ENCODE results near the gene PARD6B. TPM values are rescaled to one million over a fixed set of nuclear protein-coding genes. Genes with fewer than 3 reads are reported as not detected.
"Not testable (repeated sequence)": the region's sequence is repeated elsewhere in the genome, so short reads cannot be mapped to it uniquely, and the experiment has no call there.

Gene PARD6B
- total RNA-seq, 2 donors from 2014 or later = 4.3 to 5.0 TPM

- no peaks in the 10 kb centered on the region for H3K4me1 Mint-ChIP-seq (ENCODE audit: low read depth)
- H3K9me3 Mint-ChIP-seq = no peaks in the 10 kb centered on the region
- H3K27me3 Mint-ChIP-seq (ENCODE audit: low read depth) = peaks cover 47% of the 10 kb centered on the region
- ATAC-seq (replicated peaks in 1 of 2) (no peak), DNase-seq (no peak)
- H3K27ac Mint-ChIP-seq = no peak overlapping the region
- H3K36me3 Mint-ChIP-seq (ENCODE audit: insufficient read depth in 2 of 2) = no peaks in the 10 kb centered on the region
- no peak overlapping the region for H3K4me3 Mint-ChIP-seq
These were observed 20.1 kb upstream of the PARD6B start for GRCh38 chr20:50711113-50711825.

- Mint-ChIP-seq H3K36me3 (ENCODE audit: insufficient read depth in 2 of 2) (no peaks in the 10 kb centered on the region), H3K27ac (no peak overlapping the region)
- no peak for ATAC-seq (replicated peaks in 1 of 2)
These were observed 18.4 kb upstream of the PARD6B start for GRCh38 chr20:50712771-50713656.

DNA sequence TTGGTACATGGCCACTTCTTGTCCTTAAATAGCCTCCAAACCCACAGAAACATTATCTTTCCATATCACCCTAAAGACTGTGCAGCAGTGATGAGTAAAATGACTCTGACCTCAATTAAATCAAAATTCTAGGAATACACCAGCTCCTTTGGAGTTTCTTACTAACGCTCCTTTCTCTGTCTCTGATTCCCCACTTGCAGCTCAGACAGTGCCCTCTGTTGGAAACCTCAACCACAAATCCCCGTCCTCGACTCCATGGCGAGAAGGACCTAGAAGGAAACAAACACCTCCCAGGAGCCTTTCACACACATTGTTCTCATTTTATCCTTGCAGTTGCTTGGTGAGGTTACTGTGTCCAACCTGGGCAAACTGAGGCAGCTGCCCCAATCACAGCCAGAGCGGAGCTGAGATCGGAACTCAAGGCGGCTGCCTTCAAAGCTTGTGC, 17.7 kb upstream of the PARD6B start:
- H3K27me3 Mint-ChIP-seq (ENCODE audit: low read depth) = peaks cover 34% of the 10 kb centered on the region

More at GRCh38 chr20:50712771-50713656, 18.4 kb upstream of the PARD6B start:
- H3K27me3 Mint-ChIP-seq (ENCODE audit: low read depth) = peaks cover 34% of the 10 kb centered on the region
- no peak overlapping the region for H3K4me3 Mint-ChIP-seq
- H3K9me3 Mint-ChIP-seq = no peaks in the 10 kb centered on the region
- DNase-seq = no peak
- H3K4me1 Mint-ChIP-seq (ENCODE audit: low read depth) = no peaks in the 10 kb centered on the region

DNA sequence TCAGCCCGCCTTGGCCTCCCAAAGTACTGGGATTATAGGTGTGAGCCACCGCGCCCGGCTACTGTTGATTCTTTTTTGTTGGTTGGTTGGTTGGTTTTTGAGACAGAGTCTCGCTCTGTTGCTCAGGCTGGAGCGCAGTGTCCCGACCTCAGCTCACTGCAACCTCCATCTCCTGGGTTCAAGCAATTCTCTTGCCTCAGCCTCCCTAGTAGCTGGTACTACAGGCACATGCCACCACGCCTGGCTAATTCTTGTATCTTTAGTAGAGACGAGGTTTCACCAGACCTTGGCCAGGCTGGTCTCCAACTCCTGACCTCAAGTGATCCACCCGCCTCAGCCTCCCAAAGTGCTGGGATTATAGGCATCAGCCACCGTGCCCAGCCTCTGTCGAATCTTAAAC, 17.0 kb upstream of the PARD6B start:
- not testable (repeated sequence) for ATAC-seq (replicated peaks in 1 of 2); H3K4me1 Mint-ChIP-seq (ENCODE audit: low read depth)

More for the DNA sequence above, 17.7 kb upstream of the PARD6B start:
- no peak for ATAC-seq (replicated peaks in 1 of 2)
- no peak for DNase-seq
- Mint-ChIP-seq H3K4me3 (no peak overlapping the region), H3K4me1 (ENCODE audit: low read depth) (no peaks in the 10 kb centered on the region), H3K36me3 (ENCODE audit: insufficient read depth in 2 of 2) (no peaks in the 10 kb centered on the region), H3K27ac (no peak overlapping the region), H3K9me3 (no peaks in the 10 kb centered on the region)

DNA sequence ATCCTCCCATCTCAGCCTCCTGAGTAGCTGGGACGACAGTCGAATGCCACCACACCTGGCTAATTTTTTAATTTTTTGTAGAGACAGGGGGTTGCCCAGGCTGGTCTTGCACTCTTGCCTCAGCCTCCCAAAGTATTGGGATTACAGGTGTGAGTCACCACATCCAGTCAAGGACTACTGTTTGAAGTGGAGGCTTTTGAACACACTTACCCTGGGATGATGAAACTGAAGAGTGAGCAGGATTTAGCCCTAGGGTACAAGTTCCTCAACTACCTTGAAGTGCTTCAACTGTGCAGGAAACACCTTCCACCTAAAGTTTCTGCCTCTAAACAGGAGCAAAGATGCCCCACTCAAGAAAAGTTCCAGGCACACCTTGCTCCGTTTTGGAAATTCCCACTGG, 15.7 kb upstream of the PARD6B start:
- Mint-ChIP-seq H3K4me1 (ENCODE audit: low read depth) (no peaks in the 10 kb centered on the region), H3K36me3 (ENCODE audit: insufficient read depth in 2 of 2) (no peaks in the 10 kb centered on the region), H3K27me3 (ENCODE audit: low read depth) (peaks cover 31% of the 10 kb centered on the region), H3K27ac (no peak overlapping the region), H3K9me3 (no peaks in the 10 kb centered on the region), H3K4me3 (no peak overlapping the region)
- no peak for DNase-seq
- ATAC-seq (replicated peaks in 1 of 2) = no peak

More for the DNA sequence above, 17.0 kb upstream of the PARD6B start:
- H3K9me3 Mint-ChIP-seq; H3K27ac Mint-ChIP-seq; H3K36me3 Mint-ChIP-seq (ENCODE audit: insufficient read depth in 2 of 2); H3K4me3 Mint-ChIP-seq; DNase-seq: not testable (repeated sequence)
- H3K27me3 Mint-ChIP-seq (ENCODE audit: low read depth) = peaks cover 34% of the 10 kb centered on the region

- Mint-ChIP-seq H3K4me1 (ENCODE audit: low read depth) (no peaks in the 10 kb centered on the region), H3K4me3 (no peak overlapping the region), H3K27ac (no peak overlapping the region), H3K36me3 (ENCODE audit: insufficient read depth in 2 of 2) (no peaks in the 10 kb centered on the region), H3K9me3 (no peaks in the 10 kb centered on the region), H3K27me3 (ENCODE audit: low read depth) (peaks cover 23% of the 10 kb centered on the region)
- ATAC-seq (replicated peaks in 1 of 2) = no peak
- no peak for DNase-seq
These were observed 14.9 kb upstream of the PARD6B start for GRCh38 chr20:50716518-50716917.

DNA sequence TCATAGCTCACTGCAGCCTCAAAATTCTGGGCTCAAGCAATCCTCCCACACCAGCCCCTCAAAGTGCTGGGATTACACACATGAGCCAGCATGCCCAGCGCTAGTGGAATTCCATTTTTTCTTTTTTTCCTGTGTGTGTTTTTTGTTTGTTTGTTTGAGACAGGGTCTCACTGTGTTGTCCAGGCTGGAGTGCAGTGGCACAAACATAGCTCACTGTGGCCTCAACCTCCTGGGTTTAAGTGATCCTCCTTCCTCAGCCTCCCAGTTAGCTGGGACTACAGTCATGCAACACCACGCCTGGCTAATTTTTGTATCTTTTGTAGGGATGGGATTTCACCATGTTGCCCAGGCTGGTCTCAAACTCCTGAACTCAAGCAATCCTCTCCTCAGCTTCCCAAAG, 14.1 kb upstream of the PARD6B start:
- ATAC-seq (replicated peaks in 1 of 2) (no peak), DNase-seq (no peak)
- Mint-ChIP-seq H3K4me3 (no peak overlapping the region), H3K9me3 (no peaks in the 10 kb centered on the region), H3K27ac (no peak overlapping the region), H3K4me1 (ENCODE audit: low read depth) (no peaks in the 10 kb centered on the region), H3K27me3 (ENCODE audit: low read depth) (peaks cover 18% of the 10 kb centered on the region), H3K36me3 (ENCODE audit: insufficient read depth in 2 of 2) (no peaks in the 10 kb centered on the region)

- no peaks in the 10 kb centered on the region for H3K36me3 Mint-ChIP-seq (ENCODE audit: insufficient read depth in 2 of 2)
- ATAC-seq (replicated peaks in 1 of 2) = no peak
These were observed 13.2 kb upstream of the PARD6B start for GRCh38 chr20:50717974-50718761.

DNA sequence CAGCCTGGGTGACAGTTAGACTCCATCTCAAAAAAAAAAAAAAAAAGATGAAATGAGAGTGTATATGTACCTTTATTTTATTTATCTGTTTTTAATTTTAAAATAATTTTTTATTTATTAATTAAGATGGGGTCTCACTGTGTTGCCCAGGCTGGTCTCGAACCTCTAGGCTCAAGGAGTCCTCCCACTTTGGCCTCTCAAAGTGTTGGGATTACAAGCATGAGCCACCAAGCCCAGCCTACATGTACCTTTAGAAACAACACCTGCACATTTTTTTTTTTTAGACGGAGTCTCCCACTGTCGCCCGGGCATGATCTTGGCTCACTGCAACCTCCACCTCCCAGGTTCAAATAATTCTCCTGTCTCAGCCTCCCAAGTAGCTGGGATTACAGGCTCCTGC, 12.1 kb upstream of the PARD6B start:
- Mint-ChIP-seq H3K4me1 (ENCODE audit: low read depth) (no peaks in the 10 kb centered on the region), H3K36me3 (ENCODE audit: insufficient read depth in 2 of 2) (no peaks in the 10 kb centered on the region), H3K27ac (no peak overlapping the region), H3K4me3 (no peak overlapping the region), H3K27me3 (ENCODE audit: low read depth) (no peaks in the 10 kb centered on the region), H3K9me3 (no peaks in the 10 kb centered on the region)
- DNase-seq = no peak
- no peak for ATAC-seq (replicated peaks in 1 of 2)

More at GRCh38 chr20:50717974-50718761, 13.2 kb upstream of the PARD6B start:
- Mint-ChIP-seq H3K27me3 (ENCODE audit: low read depth) (peaks cover 9% of the 10 kb centered on the region), H3K27ac (no peak overlapping the region), H3K4me1 (ENCODE audit: low read depth) (no peaks in the 10 kb centered on the region), H3K9me3 (no peaks in the 10 kb centered on the region), H3K4me3 (no peak overlapping the region)
- no peak for DNase-seq

GRCh38 chr20:50720026-50720425, 11.4 kb upstream of the PARD6B start:
- Mint-ChIP-seq H3K4me3 (no peak overlapping the region), H3K27me3 (ENCODE audit: low read depth) (no peaks in the 10 kb centered on the region), H3K4me1 (ENCODE audit: low read depth) (no peaks in the 10 kb centered on the region), H3K36me3 (ENCODE audit: insufficient read depth in 2 of 2) (no peaks in the 10 kb centered on the region), H3K9me3 (no peaks in the 10 kb centered on the region), H3K27ac (no peak overlapping the region)
- DNase-seq = no peak
- ATAC-seq (replicated peaks in 1 of 2) = no peak

DNA sequence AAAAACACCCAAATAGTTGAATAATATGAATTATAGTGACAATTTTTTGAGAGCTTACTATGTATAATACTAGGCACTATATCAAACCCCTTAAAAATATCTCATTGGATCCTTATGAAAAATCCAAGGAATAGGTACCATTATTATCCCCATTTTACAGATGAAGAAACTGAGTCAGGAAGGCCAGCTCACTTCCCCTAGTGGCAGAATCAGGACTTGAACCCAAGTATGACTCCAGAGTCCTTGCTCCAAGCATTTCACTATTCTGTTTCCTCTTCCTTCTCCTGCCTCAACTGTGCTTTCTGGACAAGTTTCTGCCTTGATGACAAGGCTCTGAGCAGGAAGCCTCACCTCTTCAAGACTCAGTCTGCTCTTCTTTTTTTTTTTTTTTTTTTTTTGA, 10.8 kb upstream of the PARD6B start:
- H3K27me3 Mint-ChIP-seq (ENCODE audit: low read depth) = no peaks in the 10 kb centered on the region
- H3K27ac Mint-ChIP-seq = no peak overlapping the region
- ATAC-seq (replicated peaks in 1 of 2) (no peak), DNase-seq (no peak)
- H3K4me1 Mint-ChIP-seq (ENCODE audit: low read depth) = no peaks in the 10 kb centered on the region
- H3K9me3 Mint-ChIP-seq = no peaks in the 10 kb centered on the region
- no peak overlapping the region for H3K4me3 Mint-ChIP-seq
- H3K36me3 Mint-ChIP-seq (ENCODE audit: insufficient read depth in 2 of 2) = no peaks in the 10 kb centered on the region

- DNase-seq (no peak), ATAC-seq (replicated peaks in 1 of 2) (no peak)
- no peaks in the 10 kb centered on the region for H3K9me3 Mint-ChIP-seq
- no peak overlapping the region for H3K27ac Mint-ChIP-seq
- no peaks in the 10 kb centered on the region for H3K27me3 Mint-ChIP-seq (ENCODE audit: low read depth)
- H3K4me1 Mint-ChIP-seq (ENCODE audit: low read depth) = peaks cover 5% of the 10 kb centered on the region
- no peak overlapping the region for H3K4me3 Mint-ChIP-seq
- H3K36me3 Mint-ChIP-seq (ENCODE audit: insufficient read depth in 2 of 2) = no peaks in the 10 kb centered on the region
These were observed 9.5 kb upstream of the PARD6B start for GRCh38 chr20:50721881-50722281.

Data from activated T-cell treated with anti-CD3 and anti-CD28 coated beads, Interleukin-2, amount 50 U/mL, for 72 hours (primary cell).